GM12892 (cell line): ENCODE results near the gene USP2.

Experiments used
- POLR2A ChIP-seq: IDR thresholded peaks from 2 replicates; pipeline ENCODE4 v1.6.1; 2011; ENCODE audit warnings: low read depth, low read length, control low read depth
- POLR2AphosphoS5 ChIP-seq: IDR thresholded peaks from 2 replicates; pipeline ENCODE4 v1.6.1; 2011; ENCODE audit warnings: low read depth, low read length, control low read depth

- TF ChIP-seq POLR2A, result no peak
- no peak for TF ChIP-seq POLR2AphosphoS5
These were observed 8.2 kb downstream of the USP2 start for GRCh38 chr11:119373059-119373920.
